SK-N-SH treated with all-trans-retinoic acid at 6 μM for 48 hours (cell line): ENCODE results near the gene DNAJB5.

Experiments used
- ARNTL ChIP-seq: fragments of 450-650 bp; formaldehyde crosslinking; IDR thresholded peaks from 2 replicates; pipeline ENCODE4 v1.5.0; 2020; ENCODE audit warnings: low read depth, mild to moderate bottlenecking, moderate library complexity, borderline replicate concordance
- CREB5 ChIP-seq: fragments of 250-450 bp; sonication (Bioruptor Pico); IDR thresholded peaks from 2 replicates; pipeline ENCODE4 v1.5.1; 2020; ENCODE audit warnings: low read depth, mild to moderate bottlenecking, moderate library complexity
- ESRRG ChIP-seq: fragments of 250-450 bp; sonication (Bioruptor Pico); IDR thresholded peaks from 2 replicates; pipeline ENCODE4 v1.6.1; 2021; ENCODE audit warnings: mild to moderate bottlenecking
- PATZ1 ChIP-seq: fragments of 250-450 bp; sonication (Bioruptor Pico); IDR thresholded peaks from 2 replicates; pipeline ENCODE4 v1.8.0; 2020; ENCODE audit warnings: mild to moderate bottlenecking, moderate library complexity, borderline replicate concordance
- POU6F1 ChIP-seq: fragments of 250-450 bp; sonication (Bioruptor Pico); IDR thresholded peaks from 2 replicates; pipeline ENCODE4 v1.8.0; 2021; ENCODE audit warnings: low read depth, mild to moderate bottlenecking, moderate library complexity, borderline replicate concordance
- SNAI2 ChIP-seq: fragments of 250-450 bp; sonication (Bioruptor Pico); IDR thresholded peaks from 2 replicates; pipeline ENCODE4 v1.5.0; 2020; ENCODE audit warnings: mild to moderate bottlenecking, moderate library complexity
- ZFP30 ChIP-seq: fragments of 450-650 bp; formaldehyde crosslinking; IDR thresholded peaks from 2 replicates; pipeline ENCODE4 v1.5.0; 2022; ENCODE audit warnings: mild to moderate bottlenecking, moderate library complexity
- ZNF565 ChIP-seq: fragments of 450-650 bp; formaldehyde crosslinking; conservative IDR thresholded peaks from 2 replicates; pipeline ENCODE4 v1.5.0; 2020; ENCODE audit warnings: low read depth, mild to moderate bottlenecking, moderate library complexity

- TF ChIP-seq ARNTL (no peak), CREB5 (CRISPR knock-in tag) (no peak), ZFP30 (CRISPR knock-in tag) (no peak), ESRRG (CRISPR knock-in tag) (no peak), SNAI2 (CRISPR knock-in tag) (no peak), ZNF565 (CRISPR knock-in tag) (no peak), PATZ1 (CRISPR knock-in tag) (no peak), POU6F1 (CRISPR knock-in tag) (no peak)
Measured at GRCh38 chr9:34962546-34962945, 27.0 kb upstream of the DNAJB5 start.
